ENCODE measurements around the gene ARPC2. TPM values are rescaled to one million over a fixed set of nuclear protein-coding genes. Genes with fewer than 3 reads are reported as not detected.

ARPC2 gene
- total RNA-seq = 100 to 1,000 TPM; 233 to 312 TPM

GRCh38 chr2:218216674-218217359 lies at the start of gene ARPC2:
ARPC2 (plus strand) TSS chr2:218217189; CDS start chr2:218217471, 282 bp downstream.

GRCh38 chr2:218260742-218261422 lies 43.9 kb downstream of the ARPC2 start, which contains the start of gene GPBAR1:
GPBAR1 (plus strand) TSS chr2:218261015; CDS start chr2:218262725, 1,710 bp downstream.

GRCh38 chr2:218269900-218270720 lies 53.1 kb downstream of the ARPC2 start, which contains the start of the genes AAMP and PNKD:
AAMP (minus strand) TSS chr2:218270137; CDS start chr2:218270086, 51 bp downstream.
PNKD (plus strand) TSS chr2:218270519; CDS start chr2:218270536, 17 bp downstream.

GRCh38 chr2:218292048-218293014 lies 75.3 kb downstream of the ARPC2 start, which contains the start of gene TMBIM1:
TMBIM1 (minus strand) TSS chr2:218292503; CDS start chr2:218282141, 10,362 bp downstream.

Other genes with a start within 250 kb of the ARPC2 start
- gene TNS1, start 214.2 kb upstream of the ARPC2 start, total RNA-seq = 10 to 100 TPM; 15.1 to 22.0 TPM
- gene RUFY4, start 147.9 kb upstream of the ARPC2 start, total RNA-seq = not detected
- gene CXCR2, start 91.2 kb upstream of the ARPC2 start, total RNA-seq = not detected
- not detected for gene CXCR1, start 50.2 kb upstream of the ARPC2 start, total RNA-seq
- under 1 TPM in 1 of 2 donors, not detected in 1; under 0.01 TPM for gene GPBAR1, start 43.8 kb downstream of the ARPC2 start, total RNA-seq
- gene AAMP, start 52.9 kb downstream of the ARPC2 start, total RNA-seq = 100 to 1,000 TPM in 1 of 2 donors, 10 to 100 TPM in 1; 85.0 to 131 TPM
- 10 to 100 TPM; 38.3 to 42.3 TPM for gene PNKD, start 53.3 kb downstream of the ARPC2 start, total RNA-seq
- 100 to 1,000 TPM; 209 to 266 TPM for gene TMBIM1, start 75.3 kb downstream of the ARPC2 start, total RNA-seq
- gene CATIP, start 139.7 kb downstream of the ARPC2 start, total RNA-seq = under 1 TPM in 1 of 2 donors, not detected in 1; 0.33 TPM
- gene SLC11A1, start 165.1 kb downstream of the ARPC2 start, total RNA-seq = under 1 TPM; under 0.01 to 0.34 TPM
- gene CTDSP1, start 182.7 kb downstream of the ARPC2 start, total RNA-seq = 10 to 100 TPM; 26.6 to 27.9 TPM
- not detected for gene VIL1, start 201.9 kb downstream of the ARPC2 start, total RNA-seq

All from melanocyte of skin (primary cell).